IMR-90 (cell line): ENCODE measurements around the gene CHMP5. TPM values are rescaled to one million over a fixed set of nuclear protein-coding genes. Genes with fewer than 3 reads are reported as not detected.

Experiments used
- polyA plus RNA-seq, 3 experiments: library from polyadenylated mRNA; depleted of rRNA; stranded (reverse); fragments of >200 nt; gene quantifications; 2 replicates each; pipeline ENCODE4 v1.2.3, GENCODE V29; 2012; ENCODE audit warnings: low replicate concordance in 1 of 3
- total RNA-seq: library from RNA; depleted of rRNA; stranded (reverse); fragments of >200 nt; gene quantifications from 2 replicates; pipeline ENCODE4 v1.2.3, GENCODE V29; 2012; rRNA removed

CHMP5 gene
- total and polyA plus RNA-seq, 2 of the 4 experiments (the other 2 are of a cell fraction) = 70.6 to 80.8 TPM

Other genes with a start within 250 kb of the CHMP5 start
- 59.5 and 109 TPM in 2 replicates for gene DNAJA1, start 239.8 kb upstream of the CHMP5 start, total RNA-seq
- 103 and 118 TPM in 2 replicates for gene DNAJA1, start 239.8 kb upstream of the CHMP5 start, polyA plus RNA-seq (2012; rRNA removed)
- gene SMU1, start 188.4 kb upstream of the CHMP5 start, total RNA-seq = 36.0 and 37.8 TPM in 2 replicates
- gene SMU1, start 188.4 kb upstream of the CHMP5 start, polyA plus RNA-seq (2012; rRNA removed) = 8.6 and 11.1 TPM in 2 replicates
- 8.8 and 11.9 TPM in 2 replicates for gene B4GALT1, start 97.7 kb upstream of the CHMP5 start, total RNA-seq
- gene B4GALT1, start 97.7 kb upstream of the CHMP5 start, polyA plus RNA-seq (2012; rRNA removed) = 37.6 and 37.8 TPM in 2 replicates
- not detected in 2 replicates for gene SPINK4, start 24.9 kb upstream of the CHMP5 start, total RNA-seq
- gene SPINK4, start 24.9 kb upstream of the CHMP5 start, polyA plus RNA-seq (2012; rRNA removed) = not detected in 2 replicates
- 4.5 and 8.3 TPM in 2 replicates for gene BAG1, start 341 bp upstream of the CHMP5 start, total RNA-seq
- 20.4 and 20.9 TPM in 2 replicates for gene BAG1, start 341 bp upstream of the CHMP5 start, polyA plus RNA-seq (2012; rRNA removed)
- 36.0 and 36.9 TPM in 2 replicates for gene NFX1, start 25.5 kb downstream of the CHMP5 start, total RNA-seq
- 25.3 and 27.0 TPM in 2 replicates for gene NFX1, start 25.5 kb downstream of the CHMP5 start, polyA plus RNA-seq (2012; rRNA removed)
- 0.28 TPM in 1 of 2 replicates, not detected in the other for gene AQP7, start 137.5 kb downstream of the CHMP5 start, total RNA-seq
- gene AQP7, start 137.5 kb downstream of the CHMP5 start, polyA plus RNA-seq (2012; rRNA removed) = 0.07 TPM in 1 of 2 replicates, not detected in the other
- gene AQP3, start 182.5 kb downstream of the CHMP5 start, total RNA-seq = 3.3 and 3.8 TPM in 2 replicates
- gene AQP3, start 182.5 kb downstream of the CHMP5 start, polyA plus RNA-seq (2012; rRNA removed) = 10.4 and 12.2 TPM in 2 replicates
- gene NOL6, start 208.9 kb downstream of the CHMP5 start, total RNA-seq = 42.8 and 47.3 TPM in 2 replicates
- gene NOL6, start 208.9 kb downstream of the CHMP5 start, polyA plus RNA-seq (2012; rRNA removed) = 71.7 and 75.1 TPM in 2 replicates